Liver (tissue), 9 donors: Measurements from ENCODE around the gene WASL. TPM values are rescaled to one million over a fixed set of nuclear protein-coding genes. Genes with fewer than 3 reads are reported as not detected.
A peak's percentile ranks its signal among the peaks of the same experiment; 100 is the strongest.
"Not testable (repeated sequence)": the region's sequence is repeated elsewhere in the genome, so short reads cannot be mapped to it uniquely, and the experiment has no call there.

Experiments used
- DNase-seq: peaks from one replicate; pipeline ENCODE4 v3.0.0-alpha.2; 2017; ENCODE audit warnings: low spot score
- H3K27ac ChIP-seq, 2 donors: one replicate each; pipeline ENCODE4 v1.7.0; 2013; ENCODE audit warnings: inconsistent platforms in 2 of 2, low read length in 2 of 2, control low read depth in 1 of 2, low read depth in 1 of 2, mild to moderate bottlenecking in 1 of 2
- H3K27me3 ChIP-seq, 4 donors: one replicate each; pipeline versions ENCODE4 v1.6.1 to v1.7.0; 2013; ENCODE audit warnings: low read length in 3 of 4, inconsistent platforms in 1 of 4, mild to moderate bottlenecking in 1 of 4, moderate library complexity in 1 of 4; ENCODE audit not compliant: control insufficient read depth in 4 of 4, insufficient read depth in 4 of 4
- H3K36me3 ChIP-seq, 4 donors: one replicate each; pipeline versions ENCODE4 v1.6.1 to v1.7.0; 2013; ENCODE audit warnings: low read length in 3 of 4, mild to moderate bottlenecking in 3 of 4, low read depth in 1 of 4, moderate library complexity in 1 of 4; ENCODE audit not compliant: control insufficient read depth in 4 of 4, insufficient read depth in 3 of 4
- H3K4me1 ChIP-seq, 4 donors: one replicate each; pipeline versions ENCODE4 v1.6.1 to v1.7.0; 2013; ENCODE audit warnings: low read length in 3 of 4, mild to moderate bottlenecking in 3 of 4, moderate library complexity in 1 of 4; ENCODE audit not compliant: control insufficient read depth in 4 of 4, insufficient read depth in 4 of 4
- H3K4me3 ChIP-seq, 3 donors: one replicate each; pipeline versions ENCODE4 v1.6.1 to v1.7.0; 2013; ENCODE audit warnings: low read length in 3 of 3, control low read depth in 1 of 3, low read depth in 1 of 3, mild to moderate bottlenecking in 1 of 3
- H3K9ac ChIP-seq, 2 donors: one replicate each; pipeline ENCODE4 v1.7.0; 2013; ENCODE audit warnings: low read length in 2 of 2, mild to moderate bottlenecking in 2 of 2, moderate library complexity in 2 of 2, control low read depth in 1 of 2, low read depth in 1 of 2
- H3K9me3 ChIP-seq, 4 donors: one replicate each; pipeline versions ENCODE4 v1.6.1 to v1.7.0; 2013; ENCODE audit warnings: low read length in 3 of 4; ENCODE audit not compliant: control insufficient read depth in 4 of 4
- ATF3 ChIP-seq: IDR thresholded peaks from 2 replicates; pipeline ENCODE4 v1.6.1; 2016; ENCODE audit warnings: antibody characterized with exemption
- CTCF ChIP-seq: fragments of 150-350 bp; IDR thresholded peaks from 2 replicates; pipeline ENCODE4 v1.5.1; 2017; ENCODE audit warnings: improper control_type of control experiment, low read depth, low read length; ENCODE audit not compliant: missing input control
- EGR1 ChIP-seq, 2 donors: IDR thresholded peaks; 2 replicates each; pipeline ENCODE4 v1.6.1; 2016 to 2018; ENCODE audit warnings: antibody characterized with exemption in 2 of 2, low read depth in 2 of 2
- FOXA1 ChIP-seq: IDR thresholded peaks from 2 replicates; pipeline ENCODE4 v1.6.1; 2016; ENCODE audit warnings: antibody characterized with exemption
- HNF4A ChIP-seq, 2 donors: conservative IDR thresholded peaks; 2 replicates each; pipeline ENCODE4 v1.6.1; 2016; ENCODE audit warnings: antibody characterized with exemption in 2 of 2, mild to moderate bottlenecking in 2 of 2
- HNF4G ChIP-seq: IDR thresholded peaks from 2 replicates; pipeline ENCODE4 v1.6.1; 2016; ENCODE audit warnings: antibody characterized with exemption
- NR2F2 ChIP-seq: IDR thresholded peaks from 2 replicates; pipeline ENCODE4 v1.6.1; 2016; ENCODE audit warnings: antibody characterized with exemption
- RAD21 ChIP-seq, 2 donors: IDR thresholded peaks; 2 replicates each; pipeline ENCODE4 v1.6.1; 2016; ENCODE audit warnings: antibody characterized with exemption in 2 of 2, mild to moderate bottlenecking in 2 of 2
- REST ChIP-seq: IDR thresholded peaks from 2 replicates; pipeline ENCODE4 v1.6.1; 2016; ENCODE audit warnings: antibody characterized with exemption, mild to moderate bottlenecking
- SP1 ChIP-seq: IDR thresholded peaks from 2 replicates; pipeline ENCODE4 v1.6.1; 2018; ENCODE audit warnings: antibody characterized with exemption, mild to moderate bottlenecking
- YY1 ChIP-seq: IDR thresholded peaks from 2 replicates; pipeline ENCODE4 v1.6.1; 2016; ENCODE audit warnings: antibody characterized with exemption, mild to moderate bottlenecking
- WGBS: extraction: QIAGEN DNeasy Blood & Tissue Kit; methylation state at CpG from one replicate; pipeline ENCODE4 v1.1.7; 2013; 5-methylcytosine and 5-hydroxymethylcytosine counted together
- polyA plus RNA-seq, 2 donors: library from polyadenylated mRNA; stranded (reverse) in 1 of 2; unstranded in 1 of 2; fragments of 200-250 nt in 1 of 2; fragments of >200 nt in 1 of 2; fragmentation: Nextera tagmentation in 1 of 2; extraction: Ambion mirVana in 1 of 2; gene quantifications; one replicate each; pipeline versions ENCODE4 v1.2.1 to v1.2.3, GENCODE V29; 2013 to 2015
- total RNA-seq, 2 donors: library from RNA; depleted of rRNA; stranded (reverse); fragments of >200 nt; gene quantifications; one replicate each; pipeline ENCODE4 v1.2.3, GENCODE V29; 2014
- donor health status: healthy.
- donor health status: healthy.
- donor health status: healthy.
- donor health status: healthy.
- donor health status: healthy.

Gene WASL
- total and polyA plus RNA-seq, 4 donors = 12.9 to 20.7 (median 18.1) TPM

GRCh38 chr7:123784263-123784662 is 35.5 kb upstream of the WASL start:
- Histone ChIP-seq H3K27me3 (no peaks in the 10 kb centered on the region), H3K4me3 (no peak overlapping the region), H3K9me3 (no peaks in the 10 kb centered on the region), H3K27ac (no peak overlapping the region), H3K9ac (no peak overlapping the region), H3K36me3 (no peaks in the 10 kb centered on the region), H3K4me1 (peaks cover 0 to 4% (median 0%) of the 10 kb centered on the region in 4 donors)
- DNase-seq = no peak
- TF ChIP-seq RAD21 (IDR thresholded peaks at IDR 0.05) = peak in 1 of 2 donors; percentile 12
- peak; percentile 22 for TF ChIP-seq REST
- no peak for TF ChIP-seq FOXA1
- peak; percentile 68 for TF ChIP-seq NR2F2

GRCh38 chr7:123783820-123784219 is 35.0 kb upstream of the WASL start:
- H3K4me1 ChIP-seq = no peaks in the 10 kb centered on the region
- no peaks in the 10 kb centered on the region for H3K27me3 ChIP-seq
- 70% methylated on average over 3 of the region's 3 CpGs for WGBS
- no peak for DNase-seq
- H3K4me3 ChIP-seq = no peak overlapping the region
- H3K9me3 ChIP-seq = no peaks in the 10 kb centered on the region
- H3K36me3 ChIP-seq = no peaks in the 10 kb centered on the region
- H3K27ac ChIP-seq = no peak overlapping the region
- TF ChIP-seq CTCF (no peak), ATF3 (no peak), HNF4G (no peak), EGR1 (IDR thresholded peaks at IDR 0.05; ENCODE audit: low read depth in 2 of 2) (no peak)
- no peak overlapping the region for H3K9ac ChIP-seq

GRCh38 chr7:123782071-123782798 is 33.4 kb upstream of the WASL start:
- Histone ChIP-seq H3K4me3 (no peak overlapping the region), H3K9ac (no peak overlapping the region), H3K27me3 (no peaks in the 10 kb centered on the region), H3K4me1 (no peaks in the 10 kb centered on the region), H3K36me3 (no peaks in the 10 kb centered on the region), H3K9me3 (no peaks in the 10 kb centered on the region), H3K27ac (no peak overlapping the region)
- TF ChIP-seq YY1 (peak; percentile 12), HNF4A (conservative IDR thresholded peaks at IDR 0.05) (peak; percentile 12 to 14), FOXA1 (no peak), SP1 (no peak)
- 56% methylated on average over 2 of the region's 2 CpGs for WGBS
- DNase-seq = no peak

- not testable (repeated sequence) for H3K27me3 ChIP-seq, H3K36me3 ChIP-seq, H3K4me1 ChIP-seq, H3K4me3 ChIP-seq, H3K27ac ChIP-seq, H3K9ac ChIP-seq, DNase-seq, H3K9me3 ChIP-seq
- WGBS = 61% methylated on average over 2 of the region's 2 CpGs
These were observed 31.7 kb upstream of the WASL start for GRCh38 chr7:123780472-123780871.
